H9 (cell line): ENCODE data around the gene TFB1M. TPM values are rescaled to one million over a fixed set of nuclear protein-coding genes. Genes with fewer than 3 reads are reported as not detected.

Source experiments
- DNase-seq: peaks from one replicate; pipeline ENCODE4 v3.0.0-alpha.2; 2017
- H2AFZ ChIP-seq: one replicate; pipeline ENCODE4 v1.6.1; 2013; ENCODE audit warnings: mild to moderate bottlenecking, low read length, control low read depth, moderate library complexity
- H2AK5ac ChIP-seq: 2 replicates; pipeline ENCODE4 v1.6.1; 2013; ENCODE audit warnings: low read length, control low read depth, mixed read lengths; ENCODE audit not compliant: insufficient read length
- H2BK120ac ChIP-seq: one replicate; pipeline ENCODE4 v1.6.1; 2013; ENCODE audit warnings: low read depth, mild to moderate bottlenecking, low read length, control low read depth, inconsistent platforms; ENCODE audit not compliant: poor library complexity, severe bottlenecking
- H2BK12ac ChIP-seq: 2 replicates; pipeline ENCODE4 v1.6.1; 2013; ENCODE audit warnings: low read length, control low read depth, mixed read lengths, low read depth; ENCODE audit not compliant: insufficient read length
- H2BK15ac ChIP-seq: 2 replicates; pipeline ENCODE4 v1.6.1; 2013; ENCODE audit warnings: low read depth, low read length, control low read depth
- H2BK20ac ChIP-seq: one replicate; pipeline ENCODE4 v1.6.1; 2013; ENCODE audit warnings: low read depth, mild to moderate bottlenecking, low read length, control low read depth, inconsistent platforms; ENCODE audit not compliant: poor library complexity, severe bottlenecking
- H2BK5ac ChIP-seq: 2 replicates; pipeline ENCODE4 v1.6.1; 2013; ENCODE audit warnings: low read length, control low read depth, mixed read lengths; ENCODE audit not compliant: insufficient read length
- H3K14ac ChIP-seq: 2 replicates; pipeline ENCODE4 v1.6.1; 2013; ENCODE audit warnings: low read length, control low read depth; ENCODE audit not compliant: insufficient read depth
- H3K18ac ChIP-seq: 2 replicates; pipeline ENCODE4 v1.6.1; 2013; ENCODE audit warnings: low read depth, mild to moderate bottlenecking, mixed read lengths, low read length, control low read depth; ENCODE audit not compliant: insufficient read length
- H3K23ac ChIP-seq: 2 replicates; pipeline ENCODE4 v1.6.1; 2013; ENCODE audit warnings: low read length, control low read depth, mixed read lengths, low read depth; ENCODE audit not compliant: insufficient read length
- H3K23me2 ChIP-seq: 2 replicates; pipeline ENCODE4 v1.6.1; 2013; ENCODE audit warnings: low read depth, mild to moderate bottlenecking, mixed read lengths, low read length, control low read depth; ENCODE audit not compliant: insufficient read length, poor library complexity, severe bottlenecking
- H3K27ac ChIP-seq: 2 replicates; pipeline ENCODE4 v1.5.1; 2013; ENCODE audit warnings: low read length, control low read depth, mixed read lengths, low read depth; ENCODE audit not compliant: insufficient read length
- H3K27me3 ChIP-seq: 2 replicates; pipeline ENCODE4 v1.6.1; 2013; ENCODE audit warnings: low read length, control low read depth, inconsistent platforms; ENCODE audit not compliant: insufficient read depth
- H3K4ac ChIP-seq: 2 replicates; pipeline ENCODE4 v1.6.1; 2013; ENCODE audit warnings: low read depth, mild to moderate bottlenecking, control low read depth, inconsistent platforms, low read length, moderate library complexity
- H3K4me1 ChIP-seq: 2 replicates; pipeline ENCODE4 v1.6.1; 2013; ENCODE audit warnings: low read length, control low read depth, inconsistent platforms; ENCODE audit not compliant: insufficient read depth
- H3K4me2 ChIP-seq: 2 replicates; pipeline ENCODE4 v1.6.1; 2013; ENCODE audit warnings: low read length, control low read depth, mixed read lengths; ENCODE audit not compliant: insufficient read length, insufficient read depth
- H3K56ac ChIP-seq: 2 replicates; pipeline ENCODE4 v1.6.1; 2013; ENCODE audit warnings: low read depth, mild to moderate bottlenecking, mixed read lengths, low read length, control low read depth; ENCODE audit not compliant: insufficient read length
- H3K79me1 ChIP-seq: 2 replicates; pipeline ENCODE4 v1.6.1; 2013; ENCODE audit warnings: low read depth, mild to moderate bottlenecking, moderate library complexity, low read length, control low read depth, inconsistent platforms; ENCODE audit not compliant: insufficient read depth, poor library complexity, severe bottlenecking
- H3K79me2 ChIP-seq: 2 replicates; pipeline ENCODE4 v1.6.1; 2013; ENCODE audit warnings: low read length, control low read depth, inconsistent platforms; ENCODE audit not compliant: insufficient read depth
- H3K9ac ChIP-seq: 2 replicates; pipeline ENCODE4 v1.6.1; 2013; ENCODE audit warnings: low read length, control low read depth, mixed read lengths; ENCODE audit not compliant: insufficient read length; ENCODE audit errors: extremely low read depth
- H3K9me3 ChIP-seq: one replicate; pipeline ENCODE4 v1.6.1; 2013; ENCODE audit warnings: low read depth, low read length, inconsistent platforms; ENCODE audit not compliant: control insufficient read depth
- H3T11ph ChIP-seq: one replicate; pipeline ENCODE4 v1.6.1; 2013; ENCODE audit warnings: mild to moderate bottlenecking, low read length, control low read depth, inconsistent platforms
- H4K20me1 ChIP-seq: one replicate; pipeline ENCODE4 v1.6.1; 2013; ENCODE audit not compliant: control insufficient read depth, insufficient read length, insufficient read depth
- H4K5ac ChIP-seq: 2 replicates; pipeline ENCODE4 v1.6.1; 2013; ENCODE audit warnings: low read depth, mild to moderate bottlenecking, mixed read lengths, low read length, control low read depth; ENCODE audit not compliant: insufficient read length
- H4K8ac ChIP-seq: replicated peaks from 2 replicates; pipeline ENCODE4 v1.6.1; 2013; ENCODE audit warnings: low read length, control low read depth, mixed read lengths, low read depth; ENCODE audit not compliant: insufficient read length
- H4K91ac ChIP-seq: 2 replicates; pipeline ENCODE4 v1.6.1; 2013; ENCODE audit warnings: low read depth, mild to moderate bottlenecking, moderate library complexity, mixed read lengths, low read length, control low read depth; ENCODE audit not compliant: insufficient read length
- H3K27ac Mint-ChIP-seq, 3 experiments: 2 replicates in 2 of 3; 3 replicates in 1 of 3; pipeline ENCODE4 v1.8.0; 2020 to 2021; ENCODE audit warnings: mixed read lengths in 3 of 3, mild to moderate bottlenecking in 1 of 3, moderate library complexity in 1 of 3
- H3K27me3 Mint-ChIP-seq: 2 replicates; pipeline ENCODE4 v1.8.0; 2021; ENCODE audit warnings: low read depth, mild to moderate bottlenecking, moderate library complexity, mixed read lengths
- H3K36me3 Mint-ChIP-seq, 3 experiments: 2 replicates in 2 of 3; 3 replicates in 1 of 3; pipeline ENCODE4 v1.8.0; 2020 to 2021; ENCODE audit warnings: low read depth in 3 of 3, mixed read lengths in 3 of 3; ENCODE audit not compliant: insufficient read depth in 1 of 3
- H3K4me1 Mint-ChIP-seq, 2 experiments: 2 replicates each; pipeline ENCODE4 v1.8.0; 2020; ENCODE audit warnings: mixed read lengths in 2 of 2
- H3K4me3 Mint-ChIP-seq, 2 experiments: 2 replicates in 1 of 2; 3 replicates in 1 of 2; pipeline ENCODE4 v1.8.0; 2020 to 2021; ENCODE audit warnings: mild to moderate bottlenecking in 2 of 2, mixed read lengths in 2 of 2, moderate library complexity in 1 of 2
- H3K9me3 Mint-ChIP-seq, 2 experiments: 2 replicates in 1 of 2; 3 replicates in 1 of 2; pipeline ENCODE4 v1.8.0; 2020; ENCODE audit warnings: mild to moderate bottlenecking in 2 of 2, mixed read lengths in 2 of 2, moderate library complexity in 1 of 2
- CTCF ChIP-seq: fragments of 200-600 bp; sonication (generic); conservative IDR thresholded peaks from 3 replicates; pipeline ENCODE4 v1.8.0; 2021; ENCODE audit warnings: antibody characterized with exemption, mild to moderate bottlenecking
- WGBS: extraction: QIAGEN DNeasy Blood & Tissue Kit; methylation state at CpG from one replicate; pipeline ENCODE4 v1.1.7; 2013; ENCODE audit warnings: missing lambda C conversion rate, low lambda C conversion rate, mixed read lengths; ENCODE audit not compliant: insufficient read length; ENCODE audit errors: extremely low coverage; 5-methylcytosine and 5-hydroxymethylcytosine counted together
- total RNA-seq: library from RNA; stranded (reverse); gene quantifications from 2 replicates; pipeline ENCODE4 v1.2.1, GENCODE V29; 2021

The TFB1M gene
- total RNA-seq, 1 experiment from 2014 or later: 28.6 TPM

DNA sequence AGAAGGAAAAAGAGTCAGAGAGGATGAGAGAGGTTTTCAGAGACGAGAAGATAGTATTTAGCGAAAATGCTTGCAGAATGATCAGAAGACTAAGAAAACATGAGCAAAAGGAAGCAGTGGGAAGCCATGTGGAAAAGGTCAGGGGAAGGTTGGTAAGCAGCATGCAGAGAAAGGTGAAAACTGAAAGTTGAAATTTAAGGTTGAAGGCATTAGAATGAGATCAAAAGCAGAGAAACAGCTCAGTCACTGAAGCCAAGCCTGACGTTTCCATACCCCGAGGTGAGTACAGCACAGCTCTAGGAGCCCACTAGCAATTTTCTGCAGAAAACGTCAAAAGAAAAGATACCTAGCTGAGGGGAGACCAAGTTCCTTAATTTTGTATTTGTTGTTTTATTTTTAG is 19.1 kb upstream of the TFB1M start:
- Histone ChIP-seq H2BK15ac (no peak overlapping the region), H4K5ac (no peak overlapping the region), H3K18ac (no peak overlapping the region), H2BK5ac (no peak overlapping the region), H3K4ac (no peak overlapping the region), H3K14ac (no peak overlapping the region), H2BK12ac (no peak overlapping the region), H3K79me2 (no peaks in the 10 kb centered on the region), H4K91ac (no peak overlapping the region), H2AK5ac (no peak overlapping the region), H3K23me2 (peaks cover 2% of the 10 kb centered on the region), H4K8ac (no peak overlapping the region), H3K27me3 (no peaks in the 10 kb centered on the region), H3T11ph (no peak overlapping the region), H4K20me1 (no peaks in the 10 kb centered on the region), H3K23ac (no peak overlapping the region), H3K27ac (no peak overlapping the region), H3K56ac (no peak overlapping the region), H3K9me3 (no peaks in the 10 kb centered on the region), H3K9ac (no peak overlapping the region), H3K4me2 (no peak overlapping the region), H3K4me1 (no peaks in the 10 kb centered on the region), H2BK120ac (no peak overlapping the region), H2AFZ (no peak overlapping the region), H3K79me1 (no peaks in the 10 kb centered on the region), H2BK20ac (no peak overlapping the region)
- DNase-seq: no peak
- H3K4me1 Mint-ChIP-seq: peaks cover 8 to 9% of the 10 kb centered on the region in 2 experiments; a peak in 3 of 4 replicates
- H3K27me3 Mint-ChIP-seq: no peaks in the 10 kb centered on the region; the same call in 1 of the 2 replicates
- no CpG with 5 or more reads among the region's 5 CpGs for WGBS
- no peak overlapping the region for H3K4me3 Mint-ChIP-seq
- H3K27ac Mint-ChIP-seq: no peak overlapping the region
- TF ChIP-seq CTCF: no peak
- peaks cover 0 to 11% (median 0%) of the 10 kb centered on the region in 3 experiments; a peak in 4 of 7 replicates for H3K36me3 Mint-ChIP-seq
- peaks cover 9 to 16% of the 10 kb centered on the region in 2 experiments for H3K9me3 Mint-ChIP-seq
